NCI-H128 (cell line): ENCODE measurements around the gene KCNB1.
"Not testable (repeated sequence)": the region's sequence is repeated elsewhere in the genome, so short reads cannot be mapped to it uniquely, and the experiment has no call there.

ENCODE experiments used
- DNase-seq: peaks from one replicate; lab custom pipeline; 2025; ENCODE audit not compliant: unreplicated experiment; lab: John Stamatoyannopoulos, UW

KCNB1 gene

DNA sequence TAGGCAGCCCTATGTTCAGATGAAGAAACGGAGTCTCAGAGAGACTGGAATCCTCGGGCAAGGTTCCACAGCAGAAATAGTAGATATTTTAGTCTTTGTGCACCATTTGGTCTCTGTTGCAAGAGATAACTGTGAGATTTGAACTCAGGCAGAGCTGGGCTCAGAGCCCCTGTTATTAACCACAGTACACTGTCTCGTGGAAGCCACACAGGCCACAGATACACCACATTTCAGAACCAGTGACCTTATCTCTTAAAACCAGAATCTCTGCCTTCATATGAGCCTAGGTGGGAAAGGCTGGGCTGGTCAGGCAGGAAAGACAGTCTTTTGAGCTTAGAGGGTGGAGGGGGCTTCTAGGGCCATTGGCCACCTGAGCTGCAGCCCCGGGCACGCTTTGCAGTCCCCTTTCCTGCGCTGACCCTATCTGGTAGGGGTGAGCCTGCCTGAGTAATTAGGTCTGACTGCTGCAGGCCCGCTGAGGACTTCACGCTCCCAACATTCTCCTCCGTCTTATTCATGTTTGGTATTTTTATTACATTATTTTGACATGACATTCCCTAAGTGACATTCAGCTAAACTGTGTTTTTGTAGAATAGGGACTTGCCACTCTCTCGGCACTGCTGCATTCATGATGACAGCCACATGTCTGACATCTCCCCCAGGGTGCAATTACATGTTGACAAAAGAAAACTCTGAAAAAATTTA, 71.1 kb downstream of the KCNB1 start:
- no peak for DNase-seq

DNA sequence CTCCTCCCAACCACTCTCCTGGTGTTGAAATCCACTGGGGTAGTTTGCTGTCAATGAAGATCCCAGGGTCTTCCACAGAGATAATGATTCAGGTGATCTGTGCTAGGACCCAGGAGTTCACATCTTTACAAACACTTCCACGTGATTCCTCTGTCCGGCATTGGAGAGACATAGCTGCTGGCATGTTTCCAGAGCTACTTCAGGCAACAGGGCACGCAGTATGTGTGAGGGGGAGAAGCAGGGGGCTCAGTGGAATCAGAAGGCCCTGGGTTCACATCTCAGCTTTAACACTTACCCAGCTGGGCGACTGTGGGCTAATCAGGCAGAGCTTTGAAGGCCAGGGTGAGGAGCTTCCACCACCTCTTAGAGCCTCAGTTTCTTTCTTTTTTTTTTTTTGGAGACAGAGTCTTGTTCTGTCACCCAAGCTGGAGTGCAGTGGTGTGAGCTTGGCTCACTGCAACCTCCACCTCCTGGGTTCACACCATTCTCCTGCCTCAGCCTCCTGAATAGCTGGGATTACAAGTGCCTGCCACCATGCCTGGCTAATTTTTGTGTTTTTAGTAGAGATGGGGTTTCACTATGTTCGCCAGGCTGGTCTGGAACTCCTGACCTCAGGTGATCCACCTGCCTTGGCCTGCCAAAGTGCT, 72.4 kb downstream of the KCNB1 start:
- DNase-seq: not testable (repeated sequence)

DNA sequence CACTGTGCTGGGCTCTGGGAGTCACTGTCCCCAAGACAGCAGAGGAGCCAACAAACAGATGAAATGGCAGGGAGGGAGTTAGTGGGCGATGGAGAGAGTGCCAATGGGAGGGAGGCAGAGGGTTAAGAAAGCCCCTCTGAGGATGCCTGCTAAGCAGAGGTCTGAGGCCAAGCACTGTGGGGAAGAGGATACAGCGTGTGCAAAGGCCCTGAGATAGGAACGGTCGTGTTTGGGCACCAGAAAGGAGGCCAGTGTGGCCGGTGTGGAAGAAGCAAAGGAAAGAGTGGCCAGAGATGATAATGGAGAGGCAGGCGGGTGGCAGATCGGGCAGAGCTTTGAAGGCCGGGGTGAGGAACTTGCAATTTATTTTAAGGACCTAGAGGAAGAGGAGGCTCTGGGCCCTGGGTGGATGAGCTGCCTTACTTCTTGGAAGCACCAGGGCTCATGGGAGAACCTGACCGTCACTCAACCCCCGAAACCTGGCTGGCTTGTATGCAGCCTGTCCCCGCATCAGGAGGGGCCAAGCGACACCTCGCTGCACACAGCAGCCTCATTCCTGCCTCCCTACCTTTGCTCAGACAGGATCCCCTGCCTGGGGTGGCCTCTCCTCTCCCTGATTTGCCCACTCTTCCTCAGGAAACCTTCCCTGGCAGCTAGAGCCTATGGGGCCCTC, 73.0 kb downstream of the KCNB1 start:
- no peak for DNase-seq

DNA sequence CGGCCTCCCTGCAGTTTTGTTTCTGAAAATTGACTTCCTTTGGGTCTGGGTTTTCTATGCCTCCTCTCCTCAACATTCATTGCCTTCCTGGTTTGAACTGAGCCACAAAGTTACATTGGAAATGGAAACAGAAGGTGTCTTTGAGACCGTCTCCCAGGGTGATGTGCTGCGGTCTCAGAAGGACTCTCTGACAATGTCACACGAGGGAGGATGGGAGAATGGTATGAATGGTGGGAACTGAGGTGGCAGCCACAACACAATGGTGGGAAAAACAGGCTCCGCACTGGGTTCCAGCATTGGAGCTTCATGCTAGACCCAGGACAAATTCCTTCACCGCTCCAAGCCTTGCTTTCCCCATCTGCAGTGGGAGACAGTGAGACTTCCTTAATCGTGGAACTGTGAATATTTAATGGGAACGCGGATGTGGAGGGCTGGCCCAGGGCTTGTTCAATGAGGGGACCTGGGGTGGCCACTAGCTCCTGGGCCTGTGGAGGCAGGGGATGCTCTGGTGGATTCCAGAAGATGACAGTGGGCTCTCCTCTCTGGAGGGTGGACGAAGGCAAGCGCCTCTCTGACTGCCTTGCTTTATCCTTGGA, 73.9 kb downstream of the KCNB1 start:
- DNase-seq: no peak

DNA sequence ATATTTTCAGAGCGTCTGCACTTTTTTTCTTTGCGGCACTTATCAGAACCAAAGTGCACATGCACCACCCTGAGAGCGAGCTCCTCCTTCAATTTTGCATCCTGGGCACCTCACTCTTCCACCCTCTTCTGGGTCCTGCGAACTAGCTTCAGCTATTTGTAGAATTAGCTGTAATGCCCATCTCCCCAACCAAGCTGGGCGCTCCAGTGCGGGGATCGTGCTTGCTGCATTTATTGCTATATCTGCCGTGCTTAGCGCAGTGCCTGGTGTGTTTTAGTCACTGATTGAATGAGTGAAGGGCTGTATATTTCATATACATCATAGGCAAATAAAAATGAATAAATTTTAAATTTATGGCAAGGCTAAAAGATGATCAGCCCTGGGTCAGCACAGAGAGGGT, 75.8 kb downstream of the KCNB1 start:
- no peak for DNase-seq

DNA sequence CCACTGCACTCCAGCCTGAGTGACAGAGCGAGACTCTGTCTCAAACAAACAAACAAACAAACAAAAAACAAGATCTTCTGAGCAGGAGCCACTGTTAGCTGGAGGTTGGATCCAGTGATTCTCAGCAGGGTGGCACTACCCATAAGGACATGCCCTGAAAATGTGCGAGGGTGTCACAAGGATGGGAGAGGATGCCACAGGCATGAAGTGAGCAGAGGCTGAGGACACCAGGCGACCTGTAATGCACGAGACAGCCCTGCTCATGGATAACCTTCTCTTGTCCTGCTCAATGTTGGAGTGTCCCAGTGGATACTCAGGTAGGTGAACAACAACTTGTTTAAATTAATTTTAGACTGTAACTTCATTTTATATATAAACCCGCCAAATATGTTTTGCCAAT, 76.8 kb downstream of the KCNB1 start:
- DNase-seq: no peak

DNA sequence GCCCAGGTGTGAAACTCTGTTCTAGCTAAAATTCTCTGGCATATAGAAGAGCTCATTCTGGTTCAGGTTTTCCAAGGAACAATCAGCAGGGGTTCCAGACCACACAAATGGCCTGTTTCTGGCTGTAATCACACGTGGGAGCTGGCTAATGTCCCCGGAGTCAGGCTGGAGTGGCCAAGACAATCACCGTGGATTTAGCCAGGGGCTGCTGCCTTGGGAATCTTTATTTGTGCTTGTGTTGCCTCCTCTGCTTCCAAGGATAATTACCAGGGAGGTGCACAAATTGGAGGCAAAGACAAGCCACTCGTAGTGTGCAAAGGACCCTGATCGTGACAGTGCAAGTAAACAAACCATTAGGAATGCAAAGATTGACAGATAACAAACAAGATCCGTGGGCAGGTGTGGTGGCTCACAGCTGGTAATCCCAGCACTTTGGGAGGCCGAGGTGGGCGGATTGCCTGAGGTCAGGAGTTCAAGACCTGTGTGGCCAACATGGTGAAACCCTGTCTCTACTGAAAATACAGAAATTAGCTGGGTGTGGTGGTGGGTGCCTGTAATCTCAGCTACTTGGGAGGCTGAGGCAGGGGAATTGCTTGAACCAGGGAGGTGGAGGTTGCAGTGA, 77.3 kb downstream of the KCNB1 start:
- DNase-seq: no peak

DNA sequence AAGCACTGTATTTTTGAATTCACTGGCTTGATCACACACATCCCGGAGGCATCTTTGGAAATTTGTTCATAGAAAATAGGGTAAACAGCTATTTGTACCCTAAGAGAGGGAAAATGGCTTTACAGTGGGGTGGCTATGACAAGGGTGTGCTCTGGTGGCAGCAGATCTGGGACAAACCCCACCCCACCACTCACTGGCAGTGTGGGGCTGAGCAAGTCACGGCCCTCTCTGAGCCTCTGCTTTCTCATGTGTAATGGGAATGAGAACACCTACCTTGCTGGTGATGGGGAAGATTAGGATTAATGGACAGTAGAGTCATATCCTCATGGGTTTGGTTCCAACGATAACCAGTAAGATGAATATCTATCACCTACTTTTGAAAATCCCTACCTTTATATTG, 78.0 kb downstream of the KCNB1 start:
- no peak for DNase-seq

DNA sequence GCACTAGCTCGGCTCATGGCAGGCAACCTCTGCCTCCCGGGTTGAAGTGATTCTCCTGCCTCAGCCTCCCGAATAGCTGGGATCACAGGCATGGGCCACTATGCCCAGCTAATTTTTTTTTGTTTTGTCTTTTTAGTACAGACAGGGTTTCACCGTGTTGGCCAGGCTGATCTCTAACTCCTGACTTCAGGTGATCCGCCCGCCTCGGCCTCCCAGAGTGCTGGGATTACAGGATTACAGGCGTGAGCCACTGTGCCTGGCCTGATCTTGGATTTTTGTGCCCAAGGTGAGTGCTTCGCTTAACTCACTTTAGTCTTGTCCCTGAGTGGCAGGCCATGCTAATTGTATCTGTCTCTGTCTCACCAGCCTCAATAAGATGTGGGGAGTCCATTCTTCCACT, 78.6 kb downstream of the KCNB1 start:
- DNase-seq: no peak

DNA sequence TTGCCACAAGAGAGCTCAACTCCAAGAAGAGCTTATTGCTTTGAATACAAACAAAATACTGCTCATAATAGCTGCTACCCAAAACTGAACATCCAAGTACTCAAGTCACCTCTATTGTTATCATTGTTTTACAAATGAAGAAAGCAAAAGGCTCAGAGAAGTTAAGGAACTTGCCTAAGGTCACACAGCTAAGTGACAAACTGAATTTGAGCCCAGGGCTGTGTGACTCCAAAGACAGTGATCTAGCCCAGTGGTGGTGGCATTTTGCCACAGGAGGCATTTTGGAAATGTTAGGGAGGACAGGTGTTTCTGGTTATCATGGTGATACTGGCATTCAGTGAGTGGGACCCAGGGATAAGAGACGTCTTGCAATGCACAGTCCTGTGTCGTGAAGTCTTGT, 79.5 kb downstream of the KCNB1 start:
- DNase-seq: no peak

DNA sequence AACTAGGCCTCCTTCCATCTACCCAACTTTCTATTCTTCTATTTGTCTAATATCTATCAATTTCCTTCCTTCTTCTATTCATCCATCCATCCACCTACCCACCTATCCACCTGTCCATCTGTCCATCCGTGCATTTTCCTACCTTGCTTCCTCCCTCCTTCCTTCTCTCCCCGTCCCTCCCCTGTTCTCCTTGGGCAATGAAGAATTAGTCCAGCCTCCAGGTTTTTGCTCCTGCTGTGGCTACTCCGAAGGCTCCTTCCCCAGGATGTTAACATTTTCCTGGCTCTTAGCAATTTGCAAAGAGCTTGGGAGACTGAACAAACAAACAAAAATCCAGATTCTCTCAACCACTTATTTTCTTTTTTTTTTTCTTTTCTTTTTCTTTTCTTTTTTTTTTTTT, 81.6 kb downstream of the KCNB1 start:
- DNase-seq: no peak

DNA sequence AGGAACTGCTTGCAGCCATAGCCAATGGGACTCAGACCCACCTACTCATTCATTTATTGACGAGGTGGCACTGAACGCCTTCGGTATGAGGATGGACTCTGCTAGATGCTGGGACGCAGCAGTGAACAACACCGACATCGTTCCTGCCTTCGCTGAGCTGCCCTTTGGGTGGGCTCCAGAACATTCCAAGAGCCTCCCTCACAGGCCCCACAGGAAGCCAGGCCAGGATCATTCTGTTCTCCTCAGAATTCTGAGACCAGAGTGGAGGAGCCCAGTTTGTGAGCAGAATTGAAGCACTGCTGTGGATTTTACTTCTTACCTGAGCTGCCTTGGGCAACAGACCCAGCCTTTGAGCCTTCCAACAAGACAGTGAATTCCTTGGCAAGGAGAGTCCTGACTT, 82.1 kb downstream of the KCNB1 start:
- DNase-seq: no peak

DNA sequence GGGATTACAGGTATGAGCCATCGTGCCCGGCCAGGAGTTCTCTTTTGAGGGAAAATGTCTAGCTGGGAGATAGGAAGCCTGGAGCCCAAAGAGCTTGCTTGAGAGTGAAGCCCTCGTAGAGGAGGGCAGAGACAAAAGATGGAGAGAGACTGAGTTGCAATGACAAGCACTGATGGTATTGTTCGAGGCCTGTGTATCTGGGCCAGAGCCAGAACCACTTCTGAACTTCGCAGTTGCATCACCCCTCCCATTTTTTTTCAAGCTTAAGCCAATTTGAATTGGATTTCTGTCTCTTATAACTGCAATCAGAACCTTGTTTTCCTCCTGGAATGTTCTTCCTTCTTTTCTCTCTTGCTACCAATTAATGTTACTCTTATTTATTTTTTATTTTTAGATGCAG, 83.1 kb downstream of the KCNB1 start:
- DNase-seq: no peak

DNA sequence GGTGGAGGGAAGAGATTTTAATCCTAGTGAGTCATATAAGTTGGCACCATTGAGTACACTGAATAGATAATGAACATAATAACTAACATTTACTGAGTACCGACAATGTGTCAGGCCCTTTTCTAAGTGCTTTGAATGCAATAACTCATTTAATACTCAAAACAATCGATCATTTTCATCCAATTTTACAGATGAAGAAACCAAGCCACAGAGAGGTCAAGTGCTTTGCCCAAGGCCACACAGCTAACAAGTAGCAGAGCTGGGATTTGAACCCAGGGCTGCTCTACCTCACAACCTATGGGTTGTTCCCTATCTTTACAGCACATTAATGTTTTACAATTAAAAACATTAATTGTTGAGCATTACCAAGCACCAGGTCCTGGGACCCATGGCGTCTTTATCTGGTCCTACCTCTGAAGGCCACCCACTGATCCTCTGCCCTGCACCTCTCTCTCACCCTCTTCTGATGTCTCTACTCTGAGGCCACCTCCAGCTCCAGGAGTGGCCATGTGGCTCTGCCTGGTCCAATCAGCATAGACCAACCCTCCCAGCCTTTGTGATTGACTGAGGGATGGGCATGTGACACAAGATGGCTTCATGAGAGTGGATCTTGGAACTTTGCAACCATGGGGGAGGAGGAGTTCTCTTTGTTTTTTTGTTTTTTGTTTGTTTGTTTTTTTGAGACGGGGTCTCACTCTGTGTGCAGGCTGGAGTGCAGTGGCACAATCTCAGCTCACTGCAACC, 83.9 kb downstream of the KCNB1 start:
- no peak for DNase-seq

DNA sequence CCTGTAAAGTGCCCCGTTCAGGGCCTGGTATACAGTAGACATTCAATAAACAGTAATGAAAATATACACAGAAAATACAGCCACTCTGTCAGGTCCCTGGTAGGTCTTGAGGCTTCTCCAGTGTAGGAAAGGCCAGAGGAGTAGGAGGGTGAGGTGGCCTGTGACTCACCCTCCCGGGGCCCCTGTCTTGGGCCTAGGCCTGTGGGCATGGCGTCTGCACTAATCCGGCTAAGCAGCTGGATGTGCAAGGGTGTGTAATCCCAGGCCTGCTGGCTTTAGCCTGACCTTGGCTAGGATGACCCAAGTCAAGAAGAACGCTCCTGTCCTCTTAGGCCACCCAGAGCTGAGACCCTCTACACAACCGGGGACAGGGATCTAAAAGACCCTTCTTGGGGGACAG, 84.9 kb downstream of the KCNB1 start:
- no peak for DNase-seq

DNA sequence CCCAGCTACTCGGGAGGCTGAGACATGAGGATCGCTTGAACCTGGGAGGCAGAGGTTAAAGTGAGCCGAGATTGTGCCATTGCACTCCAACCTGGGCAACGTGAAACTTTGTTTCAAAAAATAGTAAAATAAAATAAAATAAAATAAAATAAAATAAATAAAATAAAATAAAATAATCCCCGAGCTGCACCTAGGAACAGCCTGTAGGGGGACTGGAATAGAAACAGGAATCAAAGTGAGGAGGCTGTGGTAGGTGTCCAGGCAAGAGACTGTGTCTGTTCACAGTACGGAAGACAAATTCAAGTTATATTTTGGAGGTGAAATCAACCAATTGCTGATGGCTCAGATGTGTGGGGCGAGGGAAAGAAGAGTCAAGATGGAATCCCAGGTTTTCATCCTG, 86.2 kb downstream of the KCNB1 start:
- no peak for DNase-seq

DNA sequence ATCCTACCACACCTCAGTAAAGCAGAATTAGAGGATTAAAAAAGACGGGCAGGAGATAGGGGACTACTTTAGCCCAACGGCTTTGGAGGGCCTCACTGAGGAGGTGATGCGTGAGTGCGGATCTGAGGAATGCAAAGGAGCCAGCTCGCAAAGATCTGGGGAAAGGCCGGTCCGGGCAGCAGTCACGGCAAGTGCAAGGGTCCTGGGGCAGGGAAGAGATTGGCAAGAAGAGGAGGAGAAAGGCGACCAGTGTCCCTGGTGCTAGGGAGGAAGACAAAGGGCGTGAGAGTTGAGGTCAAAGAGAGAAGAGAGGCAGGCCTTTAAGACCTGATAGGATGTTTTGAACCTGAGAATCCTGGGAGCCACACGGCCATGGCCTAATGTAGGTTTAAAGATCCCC, 86.8 kb downstream of the KCNB1 start:
- DNase-seq: no peak

DNA sequence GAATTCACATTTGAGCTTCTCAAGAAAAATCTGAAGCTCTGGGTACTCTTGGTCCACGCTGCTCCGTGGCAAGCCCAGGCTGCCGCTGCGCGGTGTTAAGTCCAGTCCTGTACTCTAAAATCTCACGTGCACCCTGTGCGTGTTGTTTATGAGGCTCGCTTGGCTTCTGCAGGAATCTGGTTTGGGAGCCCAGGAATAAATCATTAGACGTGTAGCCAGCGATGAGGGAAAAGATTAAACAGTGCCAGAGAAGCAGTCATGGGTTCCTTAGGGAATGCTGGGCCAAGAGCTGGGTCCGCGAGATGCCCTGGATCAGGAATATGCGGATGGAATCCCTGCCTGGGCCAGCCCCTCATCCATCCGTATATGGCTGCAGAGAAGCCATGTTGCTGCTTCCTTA, 87.3 kb downstream of the KCNB1 start:
- no peak for DNase-seq

DNA sequence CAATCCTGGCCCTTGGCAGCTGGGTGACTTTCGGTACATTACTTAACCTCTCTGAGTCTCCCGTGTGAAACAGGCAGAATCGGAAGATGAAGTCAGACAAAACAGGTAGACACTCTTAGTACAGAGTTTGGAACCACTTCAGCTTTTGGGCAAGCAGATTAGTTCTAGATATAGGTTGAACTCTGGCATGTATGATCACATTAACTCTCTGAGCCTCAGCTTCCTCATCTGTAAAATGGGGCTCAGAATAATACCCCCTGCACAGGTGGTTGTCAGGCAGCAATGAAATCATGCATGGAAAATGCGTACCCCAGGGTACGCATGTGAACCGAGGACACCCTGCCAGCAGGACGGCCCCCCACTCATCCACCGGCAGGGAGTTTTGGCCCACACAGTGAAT, 87.7 kb downstream of the KCNB1 start:
- no peak for DNase-seq

DNA sequence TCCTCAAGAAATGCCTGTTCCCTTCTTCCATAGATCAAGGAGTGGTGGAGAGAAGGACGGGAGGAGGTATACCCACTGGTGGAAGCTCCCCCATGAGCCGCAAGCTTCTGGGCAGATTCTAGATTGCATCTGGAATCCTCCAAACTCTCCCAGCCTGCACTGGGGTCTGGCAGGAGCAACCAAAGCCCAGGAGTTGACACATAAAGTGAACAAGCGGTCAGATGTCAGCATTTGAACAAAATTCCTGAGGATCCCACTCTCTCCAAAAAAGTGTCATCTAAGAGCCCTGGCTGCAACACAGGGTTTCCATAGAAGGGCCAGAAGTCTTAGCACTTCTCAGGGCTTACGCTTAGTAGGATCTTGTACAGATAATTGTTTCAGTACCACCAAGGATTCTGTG, 88.2 kb downstream of the KCNB1 start:
- DNase-seq: no peak

DNA sequence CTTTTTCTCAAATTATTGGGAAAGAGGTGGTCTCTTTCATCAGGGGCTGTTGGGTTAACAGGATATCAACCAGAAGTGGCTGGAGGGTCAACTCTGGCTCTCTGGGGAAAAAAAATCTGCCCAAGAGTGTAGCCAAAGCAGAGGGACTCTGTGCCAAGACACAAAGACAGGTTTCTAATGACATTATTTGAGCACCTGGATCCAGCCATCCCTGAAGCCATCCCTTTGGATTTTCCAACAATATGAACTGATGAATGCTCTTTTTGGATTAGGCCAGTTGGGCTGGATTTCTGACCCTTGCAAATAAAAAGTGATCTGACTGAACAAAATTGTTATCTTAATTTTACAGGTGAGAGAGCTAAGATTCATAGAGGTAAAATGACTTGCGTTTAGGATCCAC, 88.7 kb downstream of the KCNB1 start:
- no peak for DNase-seq
